ENCODE results near the gene TCTN3.
"Not testable (repeated sequence)": the region's sequence is repeated elsewhere in the genome, so short reads cannot be mapped to it uniquely, and the experiment has no call there.

TCTN3 gene

DNA sequence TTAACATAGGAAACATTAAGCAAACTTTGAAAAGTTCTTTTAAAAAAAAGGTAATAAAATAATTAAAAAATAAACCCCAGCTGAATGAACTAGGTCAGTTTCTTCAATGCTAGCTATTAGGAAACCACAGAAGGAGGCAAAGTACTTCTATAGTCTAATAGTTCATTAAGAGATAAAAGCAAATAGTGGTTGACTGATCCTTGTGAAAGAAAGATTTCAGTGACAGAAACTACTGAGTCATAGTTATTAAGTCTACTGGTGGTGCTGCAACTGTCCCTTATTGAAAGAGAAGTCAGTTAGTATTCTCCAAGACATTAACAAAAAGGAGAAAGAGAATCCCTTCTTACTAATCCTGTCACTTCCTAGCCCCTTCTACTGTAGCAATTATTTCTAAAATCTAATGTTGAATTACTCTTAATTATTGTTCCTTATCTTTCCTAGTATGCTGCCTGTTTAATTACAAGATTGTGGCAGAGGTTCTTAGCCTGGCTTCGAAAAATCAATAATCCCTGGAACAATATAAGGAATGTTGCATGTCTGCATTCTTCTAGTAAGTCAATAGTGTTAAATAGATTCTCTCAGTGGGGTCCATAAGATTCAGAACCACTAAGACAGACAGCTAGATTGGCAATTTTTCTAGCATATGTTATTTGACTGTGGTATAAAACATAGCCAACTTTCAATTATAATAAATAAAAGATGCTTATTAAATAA is 18.2 kb downstream of the TCTN3 start:
- DNase-seq, result peak; percentile 19

DNA sequence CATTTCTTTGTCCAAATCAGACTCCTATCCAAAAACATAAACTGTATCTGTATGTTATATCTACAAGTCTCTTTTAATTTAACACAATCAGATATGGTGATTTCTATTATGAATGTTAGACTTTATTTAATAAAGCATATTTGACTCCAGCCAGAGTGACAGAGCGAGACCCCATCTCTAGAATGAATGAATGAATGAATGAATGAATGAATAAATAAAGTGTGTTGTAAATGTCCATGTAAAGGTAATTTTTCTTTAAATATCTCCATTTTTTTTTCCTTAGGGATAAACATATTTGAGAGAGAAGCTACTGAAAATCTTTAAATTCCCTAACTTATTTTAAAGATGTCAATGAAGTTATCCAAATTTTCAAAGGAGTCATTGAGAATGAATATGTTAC is 19.1 kb downstream of the TCTN3 start:
- no peak for DNase-seq

DNA sequence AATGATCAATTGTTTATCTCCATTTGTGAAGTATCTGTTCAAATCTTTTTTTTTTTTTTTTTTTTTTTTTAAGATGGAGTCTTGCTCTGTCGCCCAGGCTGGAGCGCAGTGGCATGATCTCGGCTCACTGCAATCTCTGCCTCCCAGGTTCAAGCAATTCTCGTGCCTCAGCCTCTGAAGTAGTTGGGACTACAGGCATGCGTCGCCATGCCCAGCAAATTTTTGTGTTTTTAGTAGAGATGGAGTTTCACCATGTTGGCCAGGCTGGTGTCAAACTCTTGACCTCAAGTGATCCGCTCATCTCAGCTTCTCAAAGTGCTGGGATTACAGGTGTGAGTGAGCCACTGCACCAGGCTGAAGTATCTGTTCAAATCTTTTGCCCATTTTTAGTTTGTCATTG is 21.1 kb downstream of the TCTN3 start:
- not testable (repeated sequence) for DNase-seq

DNA sequence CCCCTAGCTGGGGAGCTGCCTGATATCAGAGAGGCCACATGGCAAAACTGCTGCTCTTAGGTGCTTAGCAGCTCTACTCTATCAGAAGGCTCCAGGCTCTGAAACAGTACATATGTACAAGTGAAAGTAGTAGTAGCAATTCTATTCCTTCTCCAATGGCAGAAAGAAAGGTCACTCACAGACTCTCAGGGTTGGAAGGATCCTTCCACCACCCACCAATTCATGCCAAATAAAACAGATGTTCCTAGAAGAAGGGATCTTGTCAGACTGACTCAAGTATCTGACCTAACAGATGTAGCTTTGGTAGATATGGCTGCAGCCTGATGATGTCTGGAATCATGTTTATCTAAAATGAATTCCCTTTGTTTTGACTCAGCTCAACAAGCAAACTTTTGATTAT is 29.2 kb downstream of the TCTN3 start:
- peak; percentile 85 for DNase-seq

DNA sequence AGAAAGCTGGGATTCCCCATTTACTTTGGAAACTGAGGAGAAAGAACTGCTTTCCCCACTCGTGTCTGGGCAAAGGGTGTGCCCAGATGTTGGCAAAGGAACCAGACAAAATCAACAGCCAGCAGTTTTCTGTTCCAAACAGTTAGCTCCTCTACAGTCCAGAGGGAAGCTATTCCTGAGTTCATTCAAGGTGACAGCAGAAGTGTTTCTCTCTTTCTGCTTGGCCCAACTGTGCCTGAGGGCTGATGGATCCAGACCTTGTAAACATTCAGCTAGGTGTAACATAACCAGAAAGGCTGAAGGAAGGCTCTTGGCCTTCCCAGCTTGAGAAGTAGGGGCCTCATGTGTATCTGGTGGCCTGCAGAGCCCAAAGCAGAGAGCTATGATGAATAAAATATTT is 30.2 kb downstream of the TCTN3 start:
- no peak for DNase-seq

DNA sequence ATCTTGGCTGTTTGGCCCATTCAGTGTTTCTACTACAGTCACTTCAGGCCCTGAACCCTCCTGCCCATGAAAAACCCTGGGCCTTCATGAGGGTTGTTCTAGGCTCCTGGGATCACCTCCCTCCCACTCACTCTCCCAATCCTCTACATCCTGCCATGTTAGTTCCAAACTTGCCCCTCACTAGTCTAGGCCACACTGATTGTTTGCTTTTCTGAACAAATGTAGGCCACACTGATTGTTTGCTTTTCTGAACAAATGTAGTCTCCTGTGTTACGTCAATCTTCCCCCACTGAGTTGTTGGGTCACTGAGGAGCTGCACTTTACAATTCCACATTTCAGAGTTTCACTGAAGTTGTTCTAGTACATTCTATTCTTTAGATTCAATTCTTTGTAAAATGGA is 31.9 kb downstream of the TCTN3 start:
- DNase-seq, result no peak

DNA sequence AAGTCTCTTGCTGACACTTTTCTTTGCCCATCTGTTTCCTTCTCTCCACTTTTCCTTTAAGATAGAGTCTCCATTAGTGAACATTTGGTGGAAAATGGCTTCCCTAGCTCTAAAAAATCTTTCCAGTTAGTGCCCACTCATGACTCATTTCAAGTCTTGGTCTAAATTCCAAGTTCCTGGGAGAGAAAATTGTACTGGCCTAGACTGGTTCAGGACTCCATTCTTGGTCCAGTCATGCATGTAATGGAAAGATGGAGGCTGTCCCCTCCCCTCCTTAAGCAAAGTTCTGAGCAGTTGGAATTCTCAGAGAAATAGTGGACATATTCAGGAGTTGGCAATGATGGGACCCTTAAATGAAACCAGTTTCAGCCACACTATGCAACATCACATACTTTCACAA is 33.4 kb downstream of the TCTN3 start:
- no peak for DNase-seq

DNA sequence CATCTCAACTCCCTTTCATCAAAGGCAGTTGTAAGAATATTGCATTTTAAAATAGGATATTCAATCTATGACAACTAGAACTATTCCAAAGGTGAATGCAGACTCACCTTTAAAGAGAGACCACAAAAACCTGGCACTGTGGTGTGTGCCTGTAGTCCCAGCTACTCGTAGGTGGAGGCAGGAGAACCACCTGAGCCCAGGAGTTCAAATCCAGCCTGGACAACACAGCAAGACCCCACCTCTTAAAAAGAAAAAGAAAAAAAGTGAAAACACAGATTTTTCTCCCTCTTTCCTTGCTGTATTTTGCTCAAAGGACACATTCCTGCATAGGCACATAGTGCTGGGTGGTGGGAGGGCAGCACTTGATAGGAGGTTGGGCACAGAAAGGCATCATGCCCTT is 36.5 kb downstream of the TCTN3 start:
- DNase-seq, result no peak

DNA sequence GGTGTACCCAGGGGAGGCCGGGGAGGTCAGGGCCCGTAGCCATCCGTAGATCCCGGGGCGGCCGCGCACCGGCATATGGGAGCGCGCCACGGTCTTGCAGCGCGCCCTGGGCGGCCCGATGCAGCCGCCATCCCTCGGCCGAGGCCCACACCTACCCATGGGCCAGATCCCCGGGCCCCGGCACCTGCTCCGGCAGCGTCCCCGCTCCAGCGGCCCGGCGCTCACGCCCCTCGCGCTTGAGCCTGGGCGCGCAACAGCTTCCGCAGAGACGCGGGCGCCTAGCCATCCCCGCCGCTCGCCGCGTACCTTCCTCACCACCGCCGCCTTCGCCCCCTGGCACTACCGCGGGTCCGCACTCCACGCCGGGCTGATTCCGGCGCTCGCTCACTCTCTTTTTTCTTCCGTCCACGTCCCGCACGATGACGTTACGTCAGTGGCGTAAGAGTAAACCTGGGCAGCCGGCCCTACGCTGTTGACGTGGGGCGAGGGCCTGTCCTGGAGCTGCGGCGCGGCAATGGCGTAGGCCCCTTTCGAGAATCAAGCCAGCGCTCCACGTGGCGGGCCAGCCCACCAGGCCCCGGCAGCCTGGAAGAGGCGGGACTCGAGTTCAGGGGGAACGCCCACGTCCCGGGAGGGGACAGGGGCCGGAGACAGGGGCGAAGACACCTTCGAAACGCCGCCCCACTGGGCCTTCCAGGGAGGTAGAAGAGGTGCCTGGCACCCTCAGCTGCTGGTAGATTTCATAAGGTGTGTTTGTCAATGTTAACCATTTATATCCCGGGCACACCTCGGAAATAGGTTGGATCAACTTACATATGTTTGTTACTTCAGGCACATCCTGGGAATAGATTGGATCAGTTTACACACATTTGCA is 37.2 kb downstream of the TCTN3 start, which contains the start of gene ALDH18A1:
ALDH18A1 (minus strand) TSS at position 421 of the 874 bp plus-strand sequence. CDS start 3,334 bp downstream, outside the sequence.
- peak; percentile 97 for DNase-seq

DNA sequence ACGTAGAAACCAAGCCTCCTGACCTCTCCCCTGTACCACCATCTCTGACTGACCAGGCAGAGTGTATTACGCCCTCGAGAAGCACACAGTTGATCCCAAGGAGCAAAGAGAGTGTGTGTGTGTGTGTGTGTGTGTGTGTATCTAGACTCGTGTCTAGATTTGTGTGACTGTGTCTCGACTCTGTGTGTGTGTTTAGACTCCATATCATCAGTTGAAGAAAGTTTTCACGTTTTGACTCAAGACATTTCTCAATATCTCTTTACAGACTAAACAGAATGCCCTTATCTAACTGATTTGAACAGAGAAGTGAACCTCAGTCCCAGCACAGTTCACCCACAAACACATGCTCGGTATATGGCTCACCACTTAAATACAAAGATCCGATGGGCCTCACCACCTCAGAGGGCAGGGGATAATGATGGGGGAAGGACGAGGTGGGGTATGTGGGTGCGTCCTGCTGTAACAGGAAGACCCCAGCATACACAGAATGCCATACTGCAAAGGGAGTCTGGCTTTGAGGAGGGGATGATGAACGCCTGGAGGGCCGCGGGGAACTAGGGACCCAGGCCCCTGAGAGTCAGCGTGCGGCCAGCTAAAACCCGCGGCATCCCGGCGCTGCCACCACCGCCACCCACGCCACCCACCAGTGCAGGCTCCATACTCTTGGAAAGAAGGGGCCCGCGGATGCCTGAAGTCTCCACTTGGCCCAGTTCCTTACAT is 38.0 kb downstream of the TCTN3 start:
- peak; percentile 67 for DNase-seq

DNA sequence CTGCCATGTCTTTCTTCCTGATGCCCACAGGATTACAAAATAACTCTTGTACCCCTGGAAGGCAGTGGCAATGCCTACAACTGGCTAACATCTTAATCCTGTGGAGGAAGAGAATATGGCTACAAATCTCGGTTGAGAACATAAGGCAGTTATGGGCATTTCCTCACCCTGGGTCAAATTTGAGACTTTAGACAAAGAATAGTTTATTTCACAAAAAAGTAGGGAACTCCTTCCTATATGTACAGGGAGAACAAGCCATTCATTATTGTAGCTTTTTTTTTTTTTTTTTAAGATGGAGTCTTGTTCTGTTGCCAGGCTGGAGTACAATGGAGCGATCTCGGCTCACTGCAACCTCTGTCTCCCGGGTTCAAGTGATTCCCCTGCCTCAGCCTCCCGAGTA is 39.8 kb downstream of the TCTN3 start:
- DNase-seq, result no peak

DNA sequence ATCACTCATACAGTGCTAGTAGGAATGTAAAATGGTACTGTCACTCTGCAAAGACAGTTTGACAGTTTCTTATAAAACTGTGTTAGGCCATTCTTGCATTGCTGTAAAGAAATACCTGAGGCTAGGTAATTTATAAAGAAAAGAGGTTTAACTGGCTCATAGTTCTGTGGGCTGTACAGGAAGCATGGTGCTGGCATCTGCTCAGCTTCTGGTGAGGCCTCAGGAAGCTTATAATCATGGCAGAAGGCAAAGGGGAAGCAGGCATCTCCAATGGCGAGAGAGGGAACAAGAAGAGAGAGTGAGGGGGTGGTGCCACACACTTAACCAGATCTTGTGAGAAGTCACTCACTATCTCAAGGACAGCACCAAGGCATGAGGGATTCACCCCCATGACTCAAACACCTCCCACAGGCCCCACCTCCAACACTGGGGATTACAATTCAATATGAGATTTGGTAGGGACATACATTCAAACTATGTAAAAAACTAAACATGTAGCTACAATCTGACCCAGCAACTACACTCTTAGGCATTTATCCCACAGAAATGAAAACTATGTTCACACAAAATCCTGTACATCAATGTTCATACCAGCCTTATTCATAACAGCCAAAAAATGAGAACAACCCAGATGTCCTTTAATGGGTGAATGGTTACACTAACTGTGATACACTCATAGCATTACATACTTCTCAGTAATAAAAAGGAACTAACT is 42.2 kb downstream of the TCTN3 start:
- no peak for DNase-seq

DNA sequence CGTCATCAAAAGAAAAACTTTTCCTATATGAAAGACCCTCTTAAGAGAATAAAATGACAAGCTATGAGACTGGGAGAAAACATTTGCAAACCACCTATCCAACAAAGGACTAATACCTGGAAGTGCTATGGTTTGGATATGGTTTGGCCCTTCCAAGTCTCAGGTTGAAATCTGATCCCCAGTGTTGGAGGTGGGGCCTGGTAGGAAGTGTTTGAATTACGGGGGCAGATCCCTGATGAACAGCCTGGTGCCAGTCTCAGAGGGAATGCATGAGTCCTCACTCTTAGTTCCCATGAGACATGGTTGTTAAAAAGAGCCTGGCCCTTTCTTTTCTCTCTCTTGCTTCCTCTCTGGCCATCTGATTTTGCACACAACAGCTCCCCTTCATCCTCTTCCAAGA is 43.5 kb downstream of the TCTN3 start:
- no peak for DNase-seq

DNA sequence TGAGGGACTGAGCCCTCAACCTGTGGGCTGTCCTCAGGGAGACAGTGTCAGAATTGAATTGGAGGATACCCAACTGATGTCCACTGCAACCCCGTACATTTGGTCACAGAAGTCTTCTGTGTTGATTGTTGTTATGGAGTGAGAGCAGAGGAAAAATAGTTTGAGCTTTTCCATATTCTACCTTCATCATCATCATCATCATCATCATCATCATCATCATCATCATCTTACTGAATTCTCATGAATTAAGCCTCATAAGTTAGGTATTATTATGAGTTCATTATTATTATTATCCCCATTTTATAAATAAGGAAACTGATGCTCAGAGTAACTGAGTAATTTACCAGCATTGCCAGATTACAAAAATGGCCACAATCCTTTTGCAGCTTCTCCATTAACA is 45.6 kb downstream of the TCTN3 start:
- DNase-seq, result no peak

DNA sequence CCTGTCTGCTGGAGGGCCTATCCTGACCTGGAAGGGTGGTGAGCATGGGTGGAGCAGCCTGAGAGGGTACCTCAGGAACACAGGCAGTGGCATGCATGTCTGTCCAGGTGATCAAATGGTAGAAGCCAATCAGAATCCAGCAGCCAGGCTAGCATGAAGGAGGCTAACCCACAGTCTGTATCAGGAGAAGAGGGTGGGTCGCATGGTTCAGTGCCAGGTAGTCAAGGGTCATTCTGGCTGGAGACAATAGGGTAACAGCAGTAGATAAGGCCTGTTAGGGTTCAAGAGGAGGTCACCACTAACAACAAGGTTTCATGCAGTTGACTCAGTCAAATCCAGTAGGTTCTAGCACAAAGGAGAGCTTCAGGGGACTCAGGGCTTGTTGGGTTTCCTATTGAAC is 47.6 kb downstream of the TCTN3 start:
- no peak for DNase-seq

DNA sequence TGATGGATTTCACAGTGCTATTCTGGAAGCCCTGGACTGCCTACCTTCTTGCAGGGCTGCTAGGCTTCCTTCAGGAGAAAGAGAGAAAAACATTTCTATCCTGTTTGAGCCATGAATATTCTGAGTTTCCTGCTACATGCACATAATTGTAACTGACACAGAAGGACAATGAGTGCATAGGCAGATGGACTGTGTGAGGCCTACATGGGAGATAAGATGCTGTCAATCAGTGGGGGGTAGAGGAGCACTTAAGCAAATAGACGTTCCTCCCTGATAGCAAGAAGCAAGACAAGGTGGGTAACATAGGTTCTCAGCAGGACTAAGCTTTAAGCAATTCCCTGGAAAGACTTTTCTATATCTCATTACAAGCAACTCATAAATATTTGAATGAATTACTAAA is 48.8 kb downstream of the TCTN3 start:
- DNase-seq, result peak; percentile 49

DNA sequence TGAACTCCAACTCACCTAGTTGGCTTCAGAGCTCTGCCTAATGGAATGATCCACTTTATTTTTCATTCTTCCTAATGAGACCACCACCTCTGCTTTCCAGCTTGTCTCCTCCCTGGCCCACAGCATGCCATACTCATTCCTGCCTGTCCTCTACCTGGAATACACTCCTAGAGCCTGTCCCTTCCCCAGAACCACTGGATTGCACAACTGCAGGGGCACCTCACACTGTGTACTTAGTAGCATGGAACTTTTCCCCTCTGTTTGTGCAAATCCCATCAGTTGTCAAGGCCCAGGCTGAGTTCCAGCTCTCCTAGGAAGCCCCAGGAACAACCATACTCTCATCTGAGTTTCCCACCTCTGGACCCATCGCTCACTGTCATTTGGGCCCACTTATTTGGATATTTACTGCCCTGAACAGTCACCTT is 52.8 kb downstream of the TCTN3 start:
- no peak for DNase-seq

DNA sequence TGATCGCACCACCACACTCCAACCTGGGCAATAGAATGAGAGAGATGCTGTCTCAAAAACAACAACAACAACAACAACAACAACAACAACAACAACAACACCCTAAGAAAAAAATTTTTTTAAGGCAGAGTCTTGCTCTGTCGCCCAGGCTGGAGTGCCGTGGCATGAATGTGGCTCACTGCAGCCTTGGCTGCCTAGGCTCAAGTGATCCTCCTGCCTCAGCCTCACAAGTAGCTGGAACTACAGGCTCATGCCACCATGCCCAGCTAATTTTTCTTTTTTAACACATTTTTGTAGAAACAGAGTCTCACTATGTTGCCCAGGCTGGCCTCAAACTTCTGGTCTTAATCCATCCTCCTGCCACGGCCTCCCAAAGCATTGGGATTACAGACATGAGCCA is 55.8 kb downstream of the TCTN3 start:
- DNase-seq, result no peak

DNA sequence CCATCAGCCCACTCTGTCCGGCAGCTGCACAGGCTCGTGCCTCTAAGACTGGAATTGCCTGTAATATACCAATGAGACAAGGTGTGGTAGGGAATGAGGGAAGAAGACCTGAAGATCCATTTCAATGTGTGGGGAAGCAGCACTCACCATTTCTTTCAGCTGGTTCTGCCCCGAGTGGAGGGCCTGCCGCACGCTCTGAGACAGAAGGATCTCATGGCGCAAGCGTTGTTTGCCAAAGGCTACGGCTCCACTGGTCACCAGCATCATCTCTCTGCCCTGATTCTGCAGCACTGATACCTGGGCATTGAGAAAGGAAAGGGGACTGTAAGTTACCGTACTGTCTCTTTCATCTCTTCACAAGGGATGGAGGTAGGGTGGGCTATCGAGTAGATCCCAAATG is 56.6 kb downstream of the TCTN3 start:
- DNase-seq, result no peak

DNA sequence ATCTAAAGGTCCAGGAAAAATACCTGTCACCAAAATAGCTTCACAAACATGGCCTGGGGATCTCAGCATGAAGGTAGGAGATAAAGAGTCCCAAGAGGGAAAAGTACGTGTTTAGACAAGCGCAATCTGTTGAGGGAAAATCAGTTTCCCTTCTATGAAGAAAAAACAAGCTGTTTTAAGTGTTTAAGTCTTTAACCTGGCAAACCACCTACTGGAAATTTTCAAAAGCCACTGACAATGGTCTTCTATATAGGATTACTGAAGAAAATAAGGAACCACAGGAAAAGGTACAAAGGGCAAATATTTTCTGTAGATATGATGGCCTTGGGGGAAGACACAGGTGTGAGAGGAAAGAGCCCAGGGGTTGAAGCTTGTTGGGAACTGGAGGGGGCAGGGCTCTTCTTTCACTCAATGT is 58.4 kb downstream of the TCTN3 start:
- no peak for DNase-seq

DNA sequence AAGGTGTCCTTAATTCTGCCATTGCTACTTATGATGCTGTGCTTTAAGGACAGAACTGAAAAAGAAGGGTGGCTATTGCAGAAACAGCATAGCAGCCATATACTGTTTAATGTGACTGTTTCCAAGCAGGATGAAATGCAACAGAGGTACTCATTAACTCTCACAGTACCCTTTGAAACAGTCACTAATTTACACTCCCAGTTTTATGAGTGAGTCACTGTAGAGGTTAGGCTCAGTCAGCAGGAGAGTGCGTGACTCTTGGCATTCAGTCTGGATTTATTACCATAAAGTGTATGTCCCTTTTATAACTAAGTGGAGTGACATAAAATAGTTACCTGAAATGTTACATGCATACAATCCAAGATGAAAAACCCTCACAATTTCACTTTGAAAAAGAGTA is 64.9 kb downstream of the TCTN3 start:
- no peak for DNase-seq

DNA sequence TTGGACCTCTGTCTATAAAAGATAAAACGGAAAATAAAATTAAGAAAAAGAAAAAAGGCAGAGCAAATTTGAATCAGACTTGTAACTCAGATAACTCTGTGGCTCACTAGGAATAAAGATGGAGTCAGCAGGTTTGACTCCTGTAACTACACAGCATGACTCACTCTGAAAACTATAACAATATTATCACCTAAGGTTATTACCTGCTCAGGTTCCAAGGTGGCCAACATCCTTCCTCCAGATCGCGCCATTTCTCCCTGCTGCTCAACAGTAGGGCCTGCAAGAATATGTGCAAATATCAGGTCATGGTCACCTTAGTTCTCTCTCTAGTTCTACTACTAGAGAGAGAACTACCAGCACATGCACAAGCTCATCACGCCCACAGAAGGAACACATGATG is 67.2 kb downstream of the TCTN3 start:
- no peak for DNase-seq

DNA sequence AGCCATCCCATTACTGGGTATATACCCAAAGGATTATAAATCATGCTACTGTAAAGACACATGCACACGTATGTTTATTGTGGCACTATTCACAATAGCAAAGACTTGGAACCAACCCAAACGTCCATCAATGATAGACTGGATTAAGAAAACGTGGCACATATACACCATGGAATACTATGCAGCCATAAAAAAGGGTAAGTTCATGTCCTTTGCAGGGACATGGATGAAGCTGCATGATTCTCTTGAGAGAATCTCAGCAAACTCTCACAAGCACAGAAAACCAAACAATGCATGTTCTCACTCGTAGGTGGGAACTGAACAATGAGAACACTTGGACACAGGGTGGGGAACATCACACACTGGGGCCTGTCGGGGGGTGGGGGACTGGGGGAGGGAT is 73.3 kb downstream of the TCTN3 start:
- DNase-seq, result not testable (repeated sequence)

Measured in hematopoietic multipotent progenitor cell treated with erythropoietin and hydrocortisone succinate and interleukin-3 and kit ligand, for 4 days (in vitro differentiated cells).